ENCODE data around the gene MACC1. TPM values are rescaled to one million over a fixed set of nuclear protein-coding genes. Genes with fewer than 3 reads are reported as not detected.
A peak's percentile ranks its signal among the peaks of the same experiment; 100 is the strongest.

Gene MACC1
- total and polyA plus RNA-seq, 9 of the 15 experiments (the other 6 are each of a cell fraction or from before 2014, with no cell fraction given) = 5.9 to 30.2 (median 10.4) TPM

DNA sequence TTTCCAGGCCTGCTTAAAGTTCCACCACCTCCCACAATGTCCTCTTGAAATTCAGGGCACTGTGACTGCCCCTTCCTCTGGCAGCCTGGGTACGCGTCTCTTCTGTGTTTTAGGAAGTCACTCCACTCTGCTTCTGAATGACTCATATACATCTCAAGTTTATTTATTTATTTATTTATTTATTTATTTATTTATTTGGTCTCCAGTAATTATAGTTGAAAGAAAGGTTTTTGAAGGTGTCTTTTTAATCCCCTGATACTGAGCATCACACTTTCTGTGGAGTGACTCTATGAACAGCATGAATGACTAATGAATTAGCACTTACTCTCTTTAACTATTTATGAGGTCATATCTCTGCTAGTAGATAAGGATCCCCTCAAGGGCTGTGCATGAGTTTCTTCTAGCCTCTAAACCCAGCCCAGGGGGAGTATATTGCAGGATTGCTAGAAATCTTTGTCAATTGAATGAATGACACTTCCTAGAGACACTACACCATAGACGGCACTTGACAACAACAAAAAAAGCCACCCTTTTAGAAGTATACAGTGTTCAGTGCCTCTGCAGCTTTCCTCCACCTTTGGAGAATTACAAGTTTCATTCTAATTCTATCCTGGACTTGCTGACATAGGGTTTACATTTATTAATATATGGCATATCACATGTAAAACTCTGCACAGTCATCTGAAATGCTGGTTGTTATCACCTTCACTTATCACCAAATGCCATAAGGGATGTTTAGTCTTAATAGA lies 2.1 kb downstream of the MACC1 start (continued):
- TF ChIP-seq CHD1 (IDR thresholded peaks at IDR 0.05; ENCODE audit: low read length) (no peak), BRD9 (IDR thresholded peaks at IDR 0.05; ENCODE audit: low read depth, partially characterized antibody) (peak; percentile 39), NFATC3 (IDR thresholded peaks at IDR 0.05) (no peak), HNRNPL (IDR thresholded peaks at IDR 0.05; ENCODE audit: low read depth, low read length) (no peak), BMI1 (IDR thresholded peaks at IDR 0.05; ENCODE audit: low read length) (no peak), SETDB1 (IDR thresholded peaks at IDR 0.05; ENCODE audit: low read length) (no peak), ETV6 (IDR thresholded peaks at IDR 0.05; ENCODE audit: borderline replicate concordance in 1 of 2, low read depth in 2 of 2, low read length in 1 of 2) (no peak), ETV6 (CRISPR knock-in tag; IDR thresholded peaks at IDR 0.05; ENCODE audit: borderline replicate concordance) (no peak), TAF1 (IDR thresholded peaks at IDR 0.05; ENCODE audit: control insufficient read depth, extremely low read depth, insufficient read depth, low read length, severe bottlenecking) (peak; percentile 30), PTBP1 (IDR thresholded peaks at IDR 0.05; ENCODE audit: low read depth, low read length) (no peak)
- TF ChIP-seq, protein P1, sequence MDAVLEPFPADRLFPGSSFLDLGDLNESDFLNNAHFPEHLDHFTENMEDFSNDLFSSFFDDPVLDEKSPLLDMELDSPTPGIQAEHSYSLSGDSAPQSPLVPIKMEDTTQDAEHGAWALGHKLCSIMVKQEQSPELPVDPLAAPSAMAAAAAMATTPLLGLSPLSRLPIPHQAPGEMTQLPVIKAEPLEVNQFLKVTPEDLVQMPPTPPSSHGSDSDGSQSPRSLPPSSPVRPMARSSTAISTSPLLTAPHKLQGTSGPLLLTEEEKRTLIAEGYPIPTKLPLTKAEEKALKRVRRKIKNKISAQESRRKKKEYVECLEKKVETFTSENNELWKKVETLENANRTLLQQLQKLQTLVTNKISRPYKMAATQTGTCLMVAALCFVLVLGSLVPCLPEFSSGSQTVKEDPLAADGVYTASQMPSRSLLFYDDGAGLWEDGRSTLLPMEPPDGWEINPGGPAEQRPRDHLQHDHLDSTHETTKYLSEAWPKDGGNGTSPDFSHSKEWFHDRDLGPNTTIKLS (IDR thresholded peaks at IDR 0.05; ENCODE audit: borderline replicate concordance, low read depth) = no peak
- TF ChIP-seq, protein P2, sequence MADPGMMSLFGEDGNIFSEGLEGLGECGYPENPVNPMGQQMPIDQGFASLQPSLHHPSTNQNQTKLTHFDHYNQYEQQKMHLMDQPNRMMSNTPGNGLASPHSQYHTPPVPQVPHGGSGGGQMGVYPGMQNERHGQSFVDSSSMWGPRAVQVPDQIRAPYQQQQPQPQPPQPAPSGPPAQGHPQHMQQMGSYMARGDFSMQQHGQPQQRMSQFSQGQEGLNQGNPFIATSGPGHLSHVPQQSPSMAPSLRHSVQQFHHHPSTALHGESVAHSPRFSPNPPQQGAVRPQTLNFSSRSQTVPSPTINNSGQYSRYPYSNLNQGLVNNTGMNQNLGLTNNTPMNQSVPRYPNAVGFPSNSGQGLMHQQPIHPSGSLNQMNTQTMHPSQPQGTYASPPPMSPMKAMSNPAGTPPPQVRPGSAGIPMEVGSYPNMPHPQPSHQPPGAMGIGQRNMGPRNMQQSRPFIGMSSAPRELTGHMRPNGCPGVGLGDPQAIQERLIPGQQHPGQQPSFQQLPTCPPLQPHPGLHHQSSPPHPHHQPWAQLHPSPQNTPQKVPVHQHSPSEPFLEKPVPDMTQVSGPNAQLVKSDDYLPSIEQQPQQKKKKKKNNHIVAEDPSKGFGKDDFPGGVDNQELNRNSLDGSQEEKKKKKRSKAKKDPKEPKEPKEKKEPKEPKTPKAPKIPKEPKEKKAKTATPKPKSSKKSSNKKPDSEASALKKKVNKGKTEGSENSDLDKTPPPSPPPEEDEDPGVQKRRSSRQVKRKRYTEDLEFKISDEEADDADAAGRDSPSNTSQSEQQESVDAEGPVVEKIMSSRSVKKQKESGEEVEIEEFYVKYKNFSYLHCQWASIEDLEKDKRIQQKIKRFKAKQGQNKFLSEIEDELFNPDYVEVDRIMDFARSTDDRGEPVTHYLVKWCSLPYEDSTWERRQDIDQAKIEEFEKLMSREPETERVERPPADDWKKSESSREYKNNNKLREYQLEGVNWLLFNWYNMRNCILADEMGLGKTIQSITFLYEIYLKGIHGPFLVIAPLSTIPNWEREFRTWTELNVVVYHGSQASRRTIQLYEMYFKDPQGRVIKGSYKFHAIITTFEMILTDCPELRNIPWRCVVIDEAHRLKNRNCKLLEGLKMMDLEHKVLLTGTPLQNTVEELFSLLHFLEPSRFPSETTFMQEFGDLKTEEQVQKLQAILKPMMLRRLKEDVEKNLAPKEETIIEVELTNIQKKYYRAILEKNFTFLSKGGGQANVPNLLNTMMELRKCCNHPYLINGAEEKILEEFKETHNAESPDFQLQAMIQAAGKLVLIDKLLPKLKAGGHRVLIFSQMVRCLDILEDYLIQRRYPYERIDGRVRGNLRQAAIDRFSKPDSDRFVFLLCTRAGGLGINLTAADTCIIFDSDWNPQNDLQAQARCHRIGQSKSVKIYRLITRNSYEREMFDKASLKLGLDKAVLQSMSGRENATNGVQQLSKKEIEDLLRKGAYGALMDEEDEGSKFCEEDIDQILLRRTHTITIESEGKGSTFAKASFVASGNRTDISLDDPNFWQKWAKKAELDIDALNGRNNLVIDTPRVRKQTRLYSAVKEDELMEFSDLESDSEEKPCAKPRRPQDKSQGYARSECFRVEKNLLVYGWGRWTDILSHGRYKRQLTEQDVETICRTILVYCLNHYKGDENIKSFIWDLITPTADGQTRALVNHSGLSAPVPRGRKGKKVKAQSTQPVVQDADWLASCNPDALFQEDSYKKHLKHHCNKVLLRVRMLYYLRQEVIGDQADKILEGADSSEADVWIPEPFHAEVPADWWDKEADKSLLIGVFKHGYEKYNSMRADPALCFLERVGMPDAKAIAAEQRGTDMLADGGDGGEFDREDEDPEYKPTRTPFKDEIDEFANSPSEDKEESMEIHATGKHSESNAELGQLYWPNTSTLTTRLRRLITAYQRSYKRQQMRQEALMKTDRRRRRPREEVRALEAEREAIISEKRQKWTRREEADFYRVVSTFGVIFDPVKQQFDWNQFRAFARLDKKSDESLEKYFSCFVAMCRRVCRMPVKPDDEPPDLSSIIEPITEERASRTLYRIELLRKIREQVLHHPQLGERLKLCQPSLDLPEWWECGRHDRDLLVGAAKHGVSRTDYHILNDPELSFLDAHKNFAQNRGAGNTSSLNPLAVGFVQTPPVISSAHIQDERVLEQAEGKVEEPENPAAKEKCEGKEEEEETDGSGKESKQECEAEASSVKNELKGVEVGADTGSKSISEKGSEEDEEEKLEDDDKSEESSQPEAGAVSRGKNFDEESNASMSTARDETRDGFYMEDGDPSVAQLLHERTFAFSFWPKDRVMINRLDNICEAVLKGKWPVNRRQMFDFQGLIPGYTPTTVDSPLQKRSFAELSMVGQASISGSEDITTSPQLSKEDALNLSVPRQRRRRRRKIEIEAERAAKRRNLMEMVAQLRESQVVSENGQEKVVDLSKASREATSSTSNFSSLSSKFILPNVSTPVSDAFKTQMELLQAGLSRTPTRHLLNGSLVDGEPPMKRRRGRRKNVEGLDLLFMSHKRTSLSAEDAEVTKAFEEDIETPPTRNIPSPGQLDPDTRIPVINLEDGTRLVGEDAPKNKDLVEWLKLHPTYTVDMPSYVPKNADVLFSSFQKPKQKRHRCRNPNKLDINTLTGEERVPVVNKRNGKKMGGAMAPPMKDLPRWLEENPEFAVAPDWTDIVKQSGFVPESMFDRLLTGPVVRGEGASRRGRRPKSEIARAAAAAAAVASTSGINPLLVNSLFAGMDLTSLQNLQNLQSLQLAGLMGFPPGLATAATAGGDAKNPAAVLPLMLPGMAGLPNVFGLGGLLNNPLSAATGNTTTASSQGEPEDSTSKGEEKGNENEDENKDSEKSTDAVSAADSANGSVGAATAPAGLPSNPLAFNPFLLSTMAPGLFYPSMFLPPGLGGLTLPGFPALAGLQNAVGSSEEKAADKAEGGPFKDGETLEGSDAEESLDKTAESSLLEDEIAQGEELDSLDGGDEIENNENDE (IDR thresholded peaks at IDR 0.05; ENCODE audit: low read depth, low read length) = no peak
- TF ChIP-seq, protein P3, sequence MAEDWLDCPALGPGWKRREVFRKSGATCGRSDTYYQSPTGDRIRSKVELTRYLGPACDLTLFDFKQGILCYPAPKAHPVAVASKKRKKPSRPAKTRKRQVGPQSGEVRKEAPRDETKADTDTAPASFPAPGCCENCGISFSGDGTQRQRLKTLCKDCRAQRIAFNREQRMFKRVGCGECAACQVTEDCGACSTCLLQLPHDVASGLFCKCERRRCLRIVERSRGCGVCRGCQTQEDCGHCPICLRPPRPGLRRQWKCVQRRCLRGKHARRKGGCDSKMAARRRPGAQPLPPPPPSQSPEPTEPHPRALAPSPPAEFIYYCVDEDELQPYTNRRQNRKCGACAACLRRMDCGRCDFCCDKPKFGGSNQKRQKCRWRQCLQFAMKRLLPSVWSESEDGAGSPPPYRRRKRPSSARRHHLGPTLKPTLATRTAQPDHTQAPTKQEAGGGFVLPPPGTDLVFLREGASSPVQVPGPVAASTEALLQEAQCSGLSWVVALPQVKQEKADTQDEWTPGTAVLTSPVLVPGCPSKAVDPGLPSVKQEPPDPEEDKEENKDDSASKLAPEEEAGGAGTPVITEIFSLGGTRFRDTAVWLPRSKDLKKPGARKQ (CRISPR knock-in tag; IDR thresholded peaks at IDR 0.05) = no peak
